Ascending aorta (tissue), 2 donors: ENCODE results near the gene PTPRN2. TPM values are rescaled to one million over a fixed set of nuclear protein-coding genes. Genes with fewer than 3 reads are reported as not detected.

Experiments used
- DNase-seq, 2 donors: peaks; one replicate each; pipeline ENCODE4 v3.0.0-alpha.2; 2019; ENCODE audit warnings: low spot score in 2 of 2
- H3K27ac ChIP-seq, 2 donors: fragments of 200-600 bp; sonication (generic); one replicate each; pipeline ENCODE4 v1.5.1; 2016 to 2017; ENCODE audit warnings: mild to moderate bottlenecking in 1 of 2
- H3K27me3 ChIP-seq: fragments of 200-600 bp; sonication (generic); one replicate; pipeline ENCODE4 v1.5.1; 2017
- H3K36me3 ChIP-seq, 2 donors: fragments of 200-600 bp; sonication (generic); one replicate each; pipeline ENCODE4 v1.5.1; 2016
- H3K4me1 ChIP-seq, 2 donors: fragments of 200-600 bp; sonication (generic); one replicate each; pipeline ENCODE4 v1.5.1; 2016 to 2017; ENCODE audit warnings: mild to moderate bottlenecking in 1 of 2
- H3K4me3 ChIP-seq, 2 donors: fragments of 200-600 bp; sonication (generic); one replicate each; pipeline ENCODE4 v1.5.1; 2016 to 2017; ENCODE audit warnings: mild to moderate bottlenecking in 1 of 2
- H3K9me3 ChIP-seq, 2 donors: fragments of 200-600 bp; sonication (generic); one replicate each; pipeline ENCODE4 v1.5.1; 2016
- CTCF ChIP-seq, 3 experiments: fragments of 200-600 bp in 2 of 3; fragments of 450-650 bp in 1 of 3; sonication (generic) in 2 of 3; IDR thresholded peaks; one replicate each; pipeline ENCODE4 v1.5.1; 2016 to 2019; ENCODE audit warnings: antibody characterized with exemption in 3 of 3, mild to moderate bottlenecking in 1 of 3, moderate library complexity in 1 of 3
- intact Hi-C: fragments of 100-400 bp; cut with DNase I; formaldehyde crosslinking; loops from one replicate; pipeline ENCODE4 v1.15.1; 2023
- total RNA-seq: library from RNA; depleted of rRNA; stranded (reverse); fragments of >200 nt; gene quantifications from one replicate; pipeline ENCODE4 v1.1.0, GENCODE V29; 2016

The PTPRN2 gene
- total RNA-seq, 1 donor from 2014 or later: 7.3 TPM

GRCh38 chr7:157900556-157900955 lies 687.1 kb downstream of the PTPRN2 start:
- Histone ChIP-seq H3K27me3 (no peaks in the 10 kb centered on the region), H3K9me3 (no peaks in the 10 kb centered on the region), H3K4me1 (no peaks in the 10 kb centered on the region), H3K36me3 (no peaks in the 10 kb centered on the region), H3K4me3 (no peak overlapping the region), H3K27ac (no peak overlapping the region)
- no peak for TF ChIP-seq CTCF (IDR thresholded peaks at IDR 0.05)
- DNase-seq: no peak
- intact Hi-C loops: no loop called here

DNA sequence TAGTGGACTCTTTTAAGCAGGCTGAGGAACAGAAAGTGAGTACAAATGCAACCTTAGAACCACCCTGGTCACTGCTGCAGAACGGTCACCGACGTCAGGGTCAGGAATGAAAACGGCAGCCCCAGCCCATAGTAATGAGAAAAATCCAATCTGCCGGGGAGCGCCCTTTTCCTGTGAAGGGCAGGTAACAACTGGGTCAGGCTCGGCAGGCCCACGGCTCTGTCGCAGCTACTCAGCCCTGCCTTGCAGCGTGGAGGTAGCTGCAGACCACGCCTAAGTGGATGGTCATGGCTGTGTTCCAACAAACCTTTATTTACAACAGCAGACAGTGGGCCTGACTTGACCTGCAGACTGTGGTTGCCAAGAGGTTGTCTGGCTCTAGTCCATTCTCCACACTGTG lies 687.6 kb downstream of the PTPRN2 start:
- H3K27ac ChIP-seq: no peak overlapping the region
- DNase-seq: no peak
- no peaks in the 10 kb centered on the region for H3K27me3 ChIP-seq
- H3K9me3 ChIP-seq: no peaks in the 10 kb centered on the region
- intact Hi-C loops: no loop called here
- no peaks in the 10 kb centered on the region for H3K36me3 ChIP-seq
- H3K4me3 ChIP-seq: no peak overlapping the region
- TF ChIP-seq CTCF (IDR thresholded peaks at IDR 0.05): no peak
- H3K4me1 ChIP-seq: no peaks in the 10 kb centered on the region

GRCh38 chr7:157898802-157899505 lies 688.7 kb downstream of the PTPRN2 start:
- no peaks in the 10 kb centered on the region for H3K27me3 ChIP-seq
- no peak overlapping the region for H3K27ac ChIP-seq
- no peaks in the 10 kb centered on the region for H3K9me3 ChIP-seq
- peak in 1 of 2 donors; percentile 45 for DNase-seq
- H3K36me3 ChIP-seq: no peaks in the 10 kb centered on the region
- H3K4me1 ChIP-seq: no peaks in the 10 kb centered on the region
- TF ChIP-seq CTCF (IDR thresholded peaks at IDR 0.05): no peak
- H3K4me3 ChIP-seq: no peak overlapping the region
- intact Hi-C loops: no loop called here

GRCh38 chr7:157898261-157898660 lies 689.4 kb downstream of the PTPRN2 start:
- no peak overlapping the region for H3K4me3 ChIP-seq
- peak in 1 of 2 donors; percentile 30 for DNase-seq
- TF ChIP-seq CTCF (IDR thresholded peaks at IDR 0.05): no peak

DNA sequence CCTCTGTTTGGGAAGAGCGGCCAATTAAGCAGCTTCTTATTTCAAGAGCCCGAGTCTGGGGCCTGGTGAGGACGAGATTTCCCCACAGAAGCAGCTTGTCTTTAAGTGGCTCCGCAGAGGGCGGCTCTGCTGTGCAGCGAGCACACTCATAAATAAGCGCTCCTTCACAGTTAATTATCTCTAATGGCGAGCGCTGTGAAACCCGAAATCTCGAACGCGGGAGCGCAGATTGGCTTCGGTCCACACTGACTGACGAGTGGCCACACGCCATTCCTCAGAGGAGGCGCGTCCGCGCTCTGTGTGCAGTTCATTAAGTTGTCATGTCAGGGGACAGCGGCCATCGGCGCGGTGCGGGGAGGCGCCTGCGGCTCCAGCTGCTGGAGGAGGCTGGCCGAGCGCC lies 689.9 kb downstream of the PTPRN2 start:
- TF ChIP-seq CTCF (IDR thresholded peaks at IDR 0.05): no peak

More at GRCh38 chr7:157898261-157898660, 689.4 kb downstream of the PTPRN2 start:
- H3K36me3 ChIP-seq: no peaks in the 10 kb centered on the region
- no peak overlapping the region for H3K27ac ChIP-seq
- H3K27me3 ChIP-seq: no peaks in the 10 kb centered on the region
- H3K4me1 ChIP-seq: no peaks in the 10 kb centered on the region
- H3K9me3 ChIP-seq: no peaks in the 10 kb centered on the region
- intact Hi-C loops: no loop called here

More for the DNA sequence above, 689.9 kb downstream of the PTPRN2 start:
- Histone ChIP-seq H3K36me3 (no peaks in the 10 kb centered on the region), H3K4me1 (no peaks in the 10 kb centered on the region), H3K4me3 (no peak overlapping the region), H3K9me3 (no peaks in the 10 kb centered on the region), H3K27ac (no peak overlapping the region), H3K27me3 (no peaks in the 10 kb centered on the region)
- intact Hi-C loops: no loop called here
- DNase-seq: peak in 1 of 2 donors; percentile 53
